Right lobe of liver (tissue), 4 donors: ENCODE results near the gene ZNF768.

Experiments used
- CTCF ChIP-seq, 4 donors: fragments of 200-600 bp in 3 of 4; fragments of 450-650 bp in 1 of 4; IDR thresholded peaks; one replicate each; pipeline versions ENCODE4 v1.5.1 to v1.8.0; 2016 to 2022; ENCODE audit warnings: antibody characterized with exemption in 4 of 4, mild to moderate bottlenecking in 2 of 4
- POLR2A ChIP-seq: fragments of 450-650 bp; IDR thresholded peaks from one replicate; pipeline ENCODE4 v1.6.1; 2017; ENCODE audit warnings: antibody characterized with exemption, mild to moderate bottlenecking
- donor health status: DM: no; HTN: no; CAD: no.
- donor health status: DM: no; HTN: no; CAD: no.
- donor health status: DM: no; HTN: yes; CAD: no.

DNA sequence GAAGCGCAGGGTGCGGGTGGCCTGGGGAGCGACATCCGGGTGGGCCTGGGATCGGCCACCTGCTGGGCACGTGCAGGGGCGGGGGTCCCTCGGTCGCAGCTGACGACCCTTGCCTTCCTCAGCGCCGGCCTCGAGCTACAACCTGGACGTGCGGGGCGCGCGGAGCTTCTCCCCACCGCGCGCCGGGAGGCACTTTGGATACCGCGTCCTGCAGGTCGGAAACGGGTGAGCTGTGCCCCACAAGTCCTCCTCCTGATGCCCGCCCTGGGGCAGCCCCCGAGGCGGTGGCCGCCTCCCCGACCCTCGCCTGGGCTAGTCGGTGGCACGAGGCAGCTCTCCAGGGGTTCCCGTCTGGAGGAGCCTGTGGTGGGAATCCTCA is 52.3 kb downstream of the ZNF768 start:
- TF ChIP-seq CTCF (IDR thresholded peaks at IDR 0.05) (no peak), POLR2A (no peak)
